HG03558 (cell line): Measurements from ENCODE around the gene C4orf51.
"Not testable (repeated sequence)": the region's sequence is repeated elsewhere in the genome, so short reads cannot be mapped to it uniquely, and the experiment has no call there.

Experiments used
- ATAC-seq: cut with Tn5 transposase; IDR thresholded peaks from one replicate; pipeline ENCODE4 v1.9.1; 2021; ENCODE audit warnings: moderate number of reproducible peaks; ENCODE audit not compliant: unreplicated experiment; ENCODE audit errors: extremely low read depth

Gene C4orf51

GRCh38 chr4:145679991-145680455, at the start of gene C4orf51:
C4orf51 (plus strand) TSS chr4:145680146; CDS start chr4:145680204, 58 bp downstream.
- no peak for ATAC-seq

GRCh38 chr4:145635117-145635516, 44.8 kb upstream of the C4orf51 start:
- no peak for ATAC-seq

- no peak for ATAC-seq
Measured at GRCh38 chr4:145635630-145636029, 44.3 kb upstream of the C4orf51 start.

- no peak for ATAC-seq
Measured at GRCh38 chr4:145639186-145639698, 40.7 kb upstream of the C4orf51 start.

GRCh38 chr4:145640236-145640635, 39.7 kb upstream of the C4orf51 start:
- ATAC-seq, result not testable (repeated sequence)

GRCh38 chr4:145643295-145643694, 36.7 kb upstream of the C4orf51 start:
- no peak for ATAC-seq

GRCh38 chr4:145644699-145645098, 35.2 kb upstream of the C4orf51 start:
- ATAC-seq, result no peak

- ATAC-seq, result no peak
Measured at GRCh38 chr4:145656156-145656555, 23.8 kb upstream of the C4orf51 start.

GRCh38 chr4:145660064-145660463, 19.9 kb upstream of the C4orf51 start:
- no peak for ATAC-seq

GRCh38 chr4:145663194-145663593, 16.8 kb upstream of the C4orf51 start:
- ATAC-seq, result no peak

GRCh38 chr4:145665773-145666172, 14.2 kb upstream of the C4orf51 start:
- ATAC-seq, result no peak

- no peak for ATAC-seq
Measured at GRCh38 chr4:145670422-145670821, 9.5 kb upstream of the C4orf51 start.

GRCh38 chr4:145679520-145679919, 426 bp upstream of the C4orf51 start:
- ATAC-seq, result no peak

- no peak for ATAC-seq
Measured at GRCh38 chr4:145680902-145681301, 956 bp downstream of the C4orf51 start.

GRCh38 chr4:145681518-145681917, 1.6 kb downstream of the C4orf51 start:
- ATAC-seq, result no peak

- ATAC-seq, result no peak
Measured at GRCh38 chr4:145681956-145682355, 2.0 kb downstream of the C4orf51 start.

- no peak for ATAC-seq
Measured at GRCh38 chr4:145686991-145687390, 7.0 kb downstream of the C4orf51 start.

- ATAC-seq, result no peak
Measured at GRCh38 chr4:145690610-145691009, 10.7 kb downstream of the C4orf51 start.

GRCh38 chr4:145691416-145691815, 11.5 kb downstream of the C4orf51 start:
- not testable (repeated sequence) for ATAC-seq

GRCh38 chr4:145694929-145695328, 15.0 kb downstream of the C4orf51 start:
- no peak for ATAC-seq

- no peak for ATAC-seq
Measured at GRCh38 chr4:145697332-145697731, 17.4 kb downstream of the C4orf51 start.

- no peak for ATAC-seq
Measured at GRCh38 chr4:145698507-145698906, 18.6 kb downstream of the C4orf51 start.
